ENCODE data around the gene CALML6. TPM values are rescaled to one million over a fixed set of nuclear protein-coding genes. Genes with fewer than 3 reads are reported as not detected.

The CALML6 gene, protein sequence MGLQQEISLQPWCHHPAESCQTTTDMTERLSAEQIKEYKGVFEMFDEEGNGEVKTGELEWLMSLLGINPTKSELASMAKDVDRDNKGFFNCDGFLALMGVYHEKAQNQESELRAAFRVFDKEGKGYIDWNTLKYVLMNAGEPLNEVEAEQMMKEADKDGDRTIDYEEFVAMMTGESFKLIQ
- 0.59 and 0.88 TPM in 2 replicates for total RNA-seq

GRCh38 chr1:1914971-1915692 is at the start of gene CALML6:
Gene CALML6, plus strand, starts transcription at chr1:1915260. Its CDS starts 21 bp downstream, at chr1:1915281.

GRCh38 chr1:1890506-1891348 is 24.3 kb upstream of the CALML6 start, which contains the start of gene GNB1:
Gene GNB1, minus strand, starts transcription at chr1:1891087. Its CDS starts 65,634 bp downstream, at chr1:1825453.

DNA sequence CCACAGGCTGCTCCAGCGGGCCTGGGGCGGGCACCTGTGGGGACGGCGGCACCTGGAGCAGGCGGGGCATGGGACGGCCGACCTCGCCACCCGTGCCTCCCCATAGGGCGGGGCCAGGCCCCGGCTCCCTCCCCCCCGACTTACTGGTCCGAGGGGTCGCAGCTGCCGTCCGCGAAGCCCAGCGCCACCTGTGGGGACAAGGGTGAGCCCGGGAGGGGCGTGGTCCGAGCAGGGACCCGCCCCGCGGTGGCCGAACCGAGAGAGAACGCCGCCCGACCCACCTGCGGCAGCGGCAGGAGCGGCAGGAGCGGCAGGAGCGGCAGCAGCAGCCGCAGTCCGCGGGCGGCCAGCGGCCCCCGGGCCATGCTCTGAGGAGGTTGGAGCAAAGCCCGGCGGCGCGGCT is 3.8 kb downstream of the CALML6 start, which contains the start of gene TMEM52:
Gene TMEM52, minus strand, starts transcription at position 379 of the 403 bp plus-strand sequence. Its CDS starts 14 bp downstream, at position 365.

Other genes starting within 250 kb of the CALML6 start
- gene SLC35E2B, start 222.5 kb upstream of the CALML6 start, total RNA-seq = 36.2 and 42.6 TPM in 2 replicates
- gene CDK11A, start 190.9 kb upstream of the CALML6 start, total RNA-seq = 8.6 and 23.8 TPM in 2 replicates
- 27.3 and 40.7 TPM in 2 replicates for gene NADK, start 136.8 kb upstream of the CALML6 start, total RNA-seq
- gene GNB1, start 24.2 kb upstream of the CALML6 start, total RNA-seq = 104 and 185 TPM in 2 replicates
- 0.32 TPM in 1 of 2 replicates, not detected in the other for gene TMEM52, start 4.0 kb downstream of the CALML6 start, total RNA-seq
- not detected in 2 replicates for gene CFAP74, start 88.5 kb downstream of the CALML6 start, total RNA-seq
- gene GABRD, start 104.1 kb downstream of the CALML6 start, total RNA-seq = not detected in 2 replicates
- gene PRKCZ, start 135.2 kb downstream of the CALML6 start, total RNA-seq = 0.55 and 2.7 TPM in 2 replicates

All from smooth muscle cell of the umbilical artery (primary cell).